Kidney glomerular epithelial cell (primary cell): ENCODE data around the gene KIAA2012.
A peak's percentile ranks its signal among the peaks of the same experiment; 100 is the strongest.

ENCODE experiments used
- DNase-seq: peaks from one replicate; lab custom pipeline; 2025; lab: John Stamatoyannopoulos, UW

The KIAA2012 gene

GRCh38 chr2:202149155-202149762, 76.2 kb downstream of the KIAA2012 start:
- peak; percentile 28 for DNase-seq

DNA sequence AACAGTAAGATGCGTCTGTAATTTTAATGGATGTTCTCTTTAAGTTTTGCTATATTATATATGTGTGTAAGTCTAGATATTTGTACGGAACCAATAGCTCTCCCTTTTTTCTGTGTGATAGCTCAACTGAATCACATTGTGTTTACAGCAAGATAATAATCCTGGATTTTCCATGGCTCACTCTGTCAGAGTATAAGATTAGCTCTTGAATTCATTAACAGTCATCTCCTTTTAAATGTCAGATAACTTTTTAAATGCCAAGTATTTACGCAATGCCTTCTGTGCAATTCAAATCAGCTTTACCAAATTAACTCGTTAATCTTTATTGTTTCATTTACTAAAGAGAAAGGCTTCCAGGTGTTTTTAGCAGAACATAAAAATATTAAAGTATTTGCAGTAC, 76.9 kb downstream of the KIAA2012 start:
- DNase-seq: no peak

DNA sequence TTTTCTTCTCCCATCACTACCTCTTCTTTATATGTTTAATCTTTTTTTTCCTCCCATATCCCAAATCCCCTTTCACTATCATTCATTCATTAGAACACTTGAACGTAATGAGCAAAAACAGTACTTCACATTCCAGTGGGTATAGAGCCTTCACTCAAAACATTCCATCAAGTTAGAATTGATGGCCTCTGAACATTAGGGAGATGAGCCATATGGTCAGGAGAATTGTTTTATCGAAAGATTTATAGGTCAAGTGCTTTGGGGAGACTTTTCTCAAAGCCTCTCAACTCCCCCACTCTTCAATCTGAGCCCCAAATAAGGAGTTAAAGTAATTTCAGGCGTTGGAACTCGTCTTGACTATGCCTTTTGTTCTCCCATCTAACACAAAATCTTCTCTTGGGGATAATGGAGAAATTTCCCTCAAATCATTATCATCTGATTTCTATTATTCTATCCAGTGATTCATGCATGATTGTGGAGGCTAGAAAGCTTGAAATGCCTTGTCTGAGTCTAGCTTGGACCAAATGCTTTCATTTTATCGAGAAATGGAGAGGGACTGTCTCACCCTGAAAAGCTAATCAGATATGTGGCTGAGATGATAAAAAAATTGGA, 79.2 kb downstream of the KIAA2012 start:
- no peak for DNase-seq

- no peak for DNase-seq
Measured at GRCh38 chr2:202154613-202155012, 81.6 kb downstream of the KIAA2012 start.

DNA sequence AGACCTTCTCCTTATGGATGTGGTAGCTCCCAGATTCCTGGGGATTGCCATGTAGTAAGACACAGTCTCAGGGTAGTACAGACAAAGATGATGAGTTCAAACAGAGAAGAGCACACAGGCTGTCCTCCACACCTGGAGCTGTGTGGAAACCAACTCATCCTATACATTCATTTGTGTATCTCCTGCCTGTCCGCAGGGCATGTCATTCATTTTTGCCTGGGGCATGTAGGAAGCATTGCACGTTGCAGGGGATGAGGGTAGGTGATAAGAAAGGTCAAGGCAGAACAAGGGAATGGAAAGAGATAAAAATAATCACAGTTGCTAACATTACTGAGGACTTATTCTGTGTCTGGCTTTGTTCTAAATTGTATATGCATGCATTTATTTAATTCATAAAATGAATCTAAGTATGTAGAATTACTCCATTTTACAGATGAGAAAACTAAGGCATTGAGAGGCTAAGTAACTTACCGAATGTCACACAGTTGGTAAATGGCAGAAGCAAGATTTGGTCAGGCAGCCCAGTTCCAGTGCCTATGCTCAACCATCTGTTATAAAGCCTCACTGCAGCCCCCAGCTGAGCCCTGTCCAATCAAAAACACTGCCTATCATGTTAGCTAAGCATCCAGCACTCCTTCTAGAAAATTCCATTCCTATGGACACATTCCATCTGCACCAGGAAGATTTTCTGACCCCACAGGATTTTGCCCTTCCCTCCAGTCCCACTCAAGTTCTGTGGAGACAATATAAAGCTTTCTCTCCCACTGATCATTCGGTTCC, 84.3 kb downstream of the KIAA2012 start:
- no peak for DNase-seq

DNA sequence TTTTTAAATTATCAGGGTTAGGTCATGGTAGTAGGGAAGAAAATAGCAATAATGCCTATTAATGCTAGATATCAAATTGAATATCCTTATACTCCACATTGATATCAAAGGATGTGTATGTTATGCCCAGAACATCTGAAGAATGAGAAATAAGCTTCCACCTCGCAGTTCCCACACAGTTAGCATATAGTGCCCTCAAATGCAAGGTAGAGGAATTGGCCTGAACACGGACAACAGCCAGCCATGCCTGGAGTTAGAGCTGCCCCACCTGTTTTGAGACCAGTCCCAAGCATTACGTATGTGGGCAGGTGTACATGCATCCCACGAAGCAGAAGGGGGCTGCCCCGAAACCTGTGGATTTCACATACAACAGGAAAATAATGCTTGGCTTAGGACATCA, 85.7 kb downstream of the KIAA2012 start:
- no peak for DNase-seq

GRCh38 chr2:202161151-202161835, 88.2 kb downstream of the KIAA2012 start:
- no peak for DNase-seq

DNA sequence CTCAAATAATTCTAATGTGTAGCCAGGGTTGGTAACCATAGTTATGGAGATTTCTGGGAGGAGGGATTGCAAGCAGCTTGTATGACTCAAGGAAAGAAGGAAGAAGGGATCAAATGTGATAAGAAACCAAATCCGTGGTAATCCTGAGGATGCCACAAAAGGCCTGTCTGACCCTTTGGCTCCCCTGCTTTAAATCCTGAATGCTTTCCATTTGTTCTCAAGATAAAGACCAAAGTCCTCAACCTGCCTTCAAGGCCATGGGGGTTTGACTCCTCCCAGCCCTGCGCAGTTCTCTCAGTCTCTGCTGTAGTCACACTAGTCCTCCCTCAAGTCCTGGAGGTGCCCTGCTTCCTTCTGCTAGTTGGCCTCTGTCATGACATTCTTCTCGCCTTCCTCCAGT, 91.4 kb downstream of the KIAA2012 start:
- DNase-seq: no peak

DNA sequence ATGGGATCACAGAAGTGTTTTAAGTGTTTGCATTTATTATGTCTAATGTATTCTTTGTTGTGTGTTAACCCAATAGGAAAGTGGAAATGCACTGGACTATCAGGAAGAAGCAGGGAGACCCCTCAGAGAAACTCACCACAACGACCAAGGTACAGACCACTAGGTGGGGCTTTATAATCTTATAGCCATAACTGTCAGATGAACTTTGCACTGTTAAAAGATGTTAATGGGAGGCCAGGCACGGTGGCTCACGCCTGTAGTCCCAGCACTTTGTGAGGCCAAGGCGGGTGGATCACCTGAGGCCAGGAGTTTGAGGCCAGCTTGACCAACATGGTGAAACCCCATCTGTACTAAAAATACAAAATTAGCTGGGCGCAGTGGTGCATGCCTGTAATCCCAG, 92.2 kb downstream of the KIAA2012 start:
- DNase-seq: no peak

DNA sequence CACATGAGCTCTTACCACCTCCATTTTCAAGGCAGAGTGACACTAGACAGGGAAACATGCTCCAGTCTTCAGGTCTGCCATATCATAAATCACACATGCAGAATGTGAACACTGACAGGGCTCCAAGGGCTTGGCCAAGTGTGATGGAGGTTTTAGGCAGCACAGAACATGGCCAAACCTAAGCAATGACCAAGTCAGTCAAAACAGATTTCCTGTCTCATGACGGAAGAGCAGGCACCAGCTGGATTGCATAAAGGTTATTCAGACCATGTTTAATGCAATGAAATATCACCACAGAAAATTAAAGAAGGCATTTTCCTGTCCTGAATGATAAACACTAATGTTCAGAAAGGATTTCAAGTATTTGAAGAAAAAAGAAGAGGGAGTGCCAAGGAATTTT, 92.9 kb downstream of the KIAA2012 start:
- no peak for DNase-seq

DNA sequence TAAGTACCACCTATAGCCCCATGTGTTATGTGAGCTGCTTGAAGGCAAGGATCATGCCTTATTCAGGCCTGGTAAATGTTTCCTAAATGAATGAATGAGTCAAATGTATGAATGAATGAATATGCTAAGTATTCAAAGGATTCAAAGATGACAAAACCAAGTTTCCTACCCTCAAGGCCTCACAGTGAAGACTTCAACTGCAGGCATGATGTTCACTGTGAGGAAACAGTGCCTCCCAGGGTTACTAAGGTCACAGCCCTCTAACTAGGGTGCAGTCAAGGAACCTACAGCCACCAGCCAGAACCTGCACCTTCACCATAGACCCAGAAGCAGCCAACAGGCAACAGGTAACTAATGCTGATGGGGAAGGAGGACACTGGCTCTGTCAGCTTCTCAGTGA, 96.1 kb downstream of the KIAA2012 start:
- no peak for DNase-seq

- no peak for DNase-seq
Measured at GRCh38 chr2:202169832-202170424, 96.9 kb downstream of the KIAA2012 start.

DNA sequence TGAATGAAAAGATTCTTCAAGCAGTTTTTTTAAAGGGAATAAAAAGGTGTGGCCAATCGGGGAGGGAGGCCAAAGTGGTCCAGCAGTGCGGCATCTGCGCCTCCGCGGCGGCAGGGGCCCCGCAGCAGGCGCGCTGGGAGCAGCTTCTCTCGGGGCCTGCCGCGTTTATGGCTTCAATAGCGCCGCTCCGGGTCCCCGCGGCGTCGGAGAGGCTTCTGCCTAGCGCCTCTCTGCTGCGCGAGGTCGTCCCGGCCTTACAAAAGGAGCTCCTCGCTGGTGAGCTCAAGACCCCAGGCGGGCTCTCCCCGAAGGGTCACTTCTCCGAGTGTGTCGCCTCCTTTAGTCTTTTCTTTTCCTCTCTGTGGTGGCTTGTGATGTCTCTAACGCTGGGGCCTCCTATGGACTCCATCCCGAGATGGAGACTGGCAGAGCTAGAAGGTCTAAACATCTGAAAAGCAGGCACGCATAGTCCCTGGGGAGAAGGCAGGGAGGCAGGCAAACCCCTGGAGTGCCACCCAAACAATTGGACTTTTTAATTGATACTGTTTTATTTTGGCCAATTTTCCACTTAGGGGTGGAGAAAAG, 98.3 kb downstream of the KIAA2012 start:
- no peak for DNase-seq

GRCh38 chr2:202172439-202173211, 99.6 kb downstream of the KIAA2012 start:
- peak; percentile 23 for DNase-seq

DNA sequence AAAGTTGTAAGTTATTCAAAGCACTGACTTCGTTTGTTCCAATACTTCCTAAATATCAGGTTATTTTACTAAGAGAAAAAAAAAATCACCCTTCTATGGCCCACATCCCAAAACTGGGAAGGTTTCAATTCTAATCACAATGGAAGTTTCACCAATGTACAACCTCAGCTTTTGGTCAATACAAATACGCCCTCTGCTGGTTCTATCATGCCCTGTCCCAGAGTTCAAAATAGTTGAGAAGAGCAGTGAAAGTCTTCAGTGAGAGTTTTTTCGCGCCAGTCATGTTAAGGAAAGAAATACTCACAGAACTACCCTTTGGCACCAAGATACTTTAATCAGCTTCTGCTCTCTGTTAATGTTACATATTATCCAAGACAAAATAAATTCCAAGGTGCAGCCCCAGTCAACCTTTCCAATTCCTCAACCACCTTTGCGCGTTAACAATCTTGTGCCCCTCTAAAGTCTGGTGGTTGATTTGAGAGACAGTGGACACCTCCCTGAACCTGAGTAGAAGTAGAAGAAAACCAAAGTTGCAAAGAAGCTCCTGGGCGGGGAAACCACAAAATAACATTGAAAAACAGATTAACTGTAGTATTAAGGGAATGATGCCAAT, 105.4 kb downstream of the KIAA2012 start:
- DNase-seq: peak; percentile 60

- no peak for DNase-seq
Measured at GRCh38 chr2:202184557-202184956, 111.5 kb downstream of the KIAA2012 start.

DNA sequence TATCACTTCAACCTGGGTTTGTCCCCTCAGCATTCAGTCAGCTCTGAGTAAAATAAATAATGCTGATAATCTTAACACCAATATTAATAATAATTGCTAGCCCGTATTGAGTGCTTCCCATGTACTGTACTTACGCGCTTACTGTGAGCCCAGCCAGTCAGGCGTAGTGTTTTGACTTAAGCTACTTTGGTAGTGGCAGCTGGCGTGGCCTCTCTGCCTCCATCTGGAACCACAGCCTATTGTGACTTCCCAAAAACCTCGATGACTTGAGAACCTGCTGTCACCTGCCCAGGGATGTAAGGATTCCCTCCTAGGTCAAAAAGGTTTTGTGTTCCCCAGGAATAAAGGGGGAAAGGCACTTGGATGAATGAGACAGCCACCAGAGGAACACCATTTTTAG, 112.1 kb downstream of the KIAA2012 start:
- DNase-seq: no peak

DNA sequence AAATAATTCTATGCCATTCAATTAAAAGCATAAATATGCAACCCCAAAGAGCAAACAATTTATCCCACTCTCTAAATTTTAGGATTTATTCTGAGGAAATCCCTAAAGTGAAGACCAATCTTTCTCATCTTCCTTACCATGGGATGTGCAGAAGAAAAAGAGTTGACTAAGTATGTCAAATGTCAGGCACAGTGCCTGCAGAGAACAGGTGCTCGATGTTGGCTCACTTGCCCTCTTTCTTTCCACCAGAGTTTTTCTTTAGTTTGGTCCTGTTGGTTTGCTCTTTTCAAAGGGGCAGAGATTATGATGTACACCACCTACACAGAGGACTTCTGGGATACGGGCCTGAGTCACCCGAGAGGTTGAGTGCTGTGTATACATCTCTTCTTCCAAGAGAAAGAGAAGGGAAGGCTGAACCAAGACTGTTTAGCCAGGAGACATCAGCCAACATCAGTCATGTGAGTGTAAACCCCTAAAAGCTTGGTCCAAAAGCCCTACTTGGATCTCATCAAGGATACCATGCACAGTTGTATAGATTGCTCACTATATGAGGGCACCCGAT, 113.7 kb downstream of the KIAA2012 start:
- no peak for DNase-seq

GRCh38 chr2:202187570-202187969, 114.5 kb downstream of the KIAA2012 start:
- peak; percentile 93 for DNase-seq

- DNase-seq: no peak
Measured at GRCh38 chr2:202193305-202193704, 120.2 kb downstream of the KIAA2012 start.
